OCI-LY3 (cell line): ENCODE results near the gene PRX.

Experiments
- CTCF ChIP-seq: fragments of 200-600, 300-600 bp; sonication (generic); IDR thresholded peaks from 2 replicates; pipeline ENCODE4 v1.5.1; 2014; ENCODE audit warnings: antibody characterized with exemption, low read length, low read depth
- EZH2phosphoT487 ChIP-seq: fragments of 200-600 bp; shearing (Covaris generic); IDR thresholded peaks from 2 replicates; pipeline ENCODE4 v1.6.1; 2018; ENCODE audit warnings: antibody characterized with exemption, mixed run types, low read depth

GRCh38 chr19:40392123-40392522 is 21.1 kb downstream of the PRX start:
- TF ChIP-seq CTCF (no peak), EZH2phosphoT487 (no peak)
